Measurements from ENCODE around the gene PRMT3. TPM values are rescaled to one million over a fixed set of nuclear protein-coding genes. Genes with fewer than 3 reads are reported as not detected.

The PRMT3 gene
- total and polyA plus RNA-seq, 2 donors (not counting 1 experiment from before 2014, with no cell fraction given): 6.0 to 18.3 TPM

DNA sequence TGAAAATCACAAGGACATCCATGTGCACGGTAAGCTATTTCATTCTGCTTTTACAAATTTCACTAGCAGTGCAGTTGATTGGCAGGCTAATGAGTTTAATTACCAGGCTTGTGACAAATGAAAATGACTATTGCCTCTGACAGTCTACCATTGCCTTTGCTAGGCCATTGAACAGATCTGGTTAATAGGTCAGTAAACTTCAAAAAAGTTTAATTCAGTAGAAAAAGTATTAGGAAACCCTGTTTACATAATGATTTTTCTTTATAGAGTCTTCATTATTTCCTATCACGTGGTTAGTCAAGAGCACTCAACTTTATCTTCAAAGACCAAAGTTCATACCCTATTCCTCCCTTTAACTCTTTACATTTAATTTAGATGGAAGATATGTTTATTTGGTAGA is 77.0 kb downstream of the PRMT3 start:
- intact Hi-C loops (cut with micrococcal nuclease): no loop called here
- no peaks in the 10 kb centered on the region for H4K20me1 ChIP-seq (ENCODE audit: control insufficient read depth, insufficient read depth, low read length, poor library complexity, severe bottlenecking)
- WGBS (ENCODE audit: insufficient coverage): no CpG with 5 or more reads among the region's 2 CpGs
- H3K4me2 ChIP-seq (replicated peaks; ENCODE audit: low read depth, low read length, poor library complexity, severe bottlenecking): no peak overlapping the region
- H3K4me1 ChIP-seq (ENCODE audit: control insufficient read depth in 2 of 2, insufficient read depth in 2 of 2, low read length in 2 of 2): no peaks in the 10 kb centered on the region
- H3K27ac Mint-ChIP-seq: no peak overlapping the region
- ChIA-PET CTCF (no interaction called here), POLR2A (no interaction called here)
- H3K27me3 ChIP-seq (replicated peaks in 1 of 4; ENCODE audit: control extremely low read depth in 1 of 4, control insufficient read depth in 3 of 4, insufficient read depth in 4 of 4, low read length in 3 of 4): no peaks in the 10 kb centered on the region
- H3K9me3 Mint-ChIP-seq (ENCODE audit: insufficient read depth): no peaks in the 10 kb centered on the region
- no peaks in the 10 kb centered on the region for H3K4me1 Mint-ChIP-seq
- no peak for ATAC-seq (ENCODE audit: low read depth)
- H3K9me3 ChIP-seq (ENCODE audit: control extremely low read depth in 1 of 3, control insufficient read depth in 2 of 3, insufficient read depth in 1 of 3, low read length in 2 of 3): no peaks in the 10 kb centered on the region
- no peak overlapping the region for H2AFZ ChIP-seq (ENCODE audit: insufficient read depth, low read depth, low read length, poor library complexity, severe bottlenecking)
- no peak overlapping the region for H3K9ac ChIP-seq (ENCODE audit: low read length)
- peaks cover 6 to 19% of the 10 kb centered on the region in 2 experiments for H3K36me3 ChIP-seq (replicated peaks in 1 of 2; ENCODE audit: control extremely low read depth in 1 of 2, control insufficient read depth in 1 of 2, extremely low read depth in 1 of 2, insufficient read depth in 2 of 2, low read length in 1 of 2)
- no peak for DNase-seq
- no peak overlapping the region for H3K4me3 Mint-ChIP-seq
- no peaks in the 10 kb centered on the region for H3K79me2 ChIP-seq (ENCODE audit: control insufficient read depth, insufficient read depth, low read length)
- H3K4me3 ChIP-seq (ENCODE audit: control extremely low read depth in 1 of 5, extremely low read depth in 1 of 5, insufficient read depth in 1 of 5, low read depth in 2 of 5, low read length in 4 of 5): no peak overlapping the region
- H3K27me3 Mint-ChIP-seq: no peaks in the 10 kb centered on the region
- no peak overlapping the region for H3K27ac ChIP-seq (ENCODE audit: low read length in 2 of 2)
- TF ChIP-seq CTCF (IDR thresholded peaks at IDR 0.05) (no peak), EZH2 (IDR thresholded peaks at IDR 0.05; ENCODE audit: borderline replicate concordance, insufficient read depth, low read depth, low read length, poor library complexity, severe bottlenecking) (no peak)

- H3K4me1 Mint-ChIP-seq: peaks cover 3% of the 10 kb centered on the region
- H3K4me3 Mint-ChIP-seq: no peak overlapping the region
- Histone ChIP-seq H3K9ac (ENCODE audit: low read length) (no peak overlapping the region), H3K27me3 (replicated peaks in 1 of 4; ENCODE audit: control extremely low read depth in 1 of 4, control insufficient read depth in 3 of 4, insufficient read depth in 4 of 4, low read length in 3 of 4) (no peaks in the 10 kb centered on the region), H3K4me1 (ENCODE audit: control insufficient read depth in 2 of 2, insufficient read depth in 2 of 2, low read length in 2 of 2) (no peaks in the 10 kb centered on the region), H3K4me2 (replicated peaks; ENCODE audit: low read depth, low read length, poor library complexity, severe bottlenecking) (no peak overlapping the region), H4K20me1 (ENCODE audit: control insufficient read depth, insufficient read depth, low read length, poor library complexity, severe bottlenecking) (no peaks in the 10 kb centered on the region), H3K79me2 (ENCODE audit: control insufficient read depth, insufficient read depth, low read length) (no peaks in the 10 kb centered on the region), H3K4me3 (ENCODE audit: control extremely low read depth in 1 of 5, extremely low read depth in 1 of 5, insufficient read depth in 1 of 5, low read depth in 2 of 5, low read length in 4 of 5) (no peak overlapping the region), H3K36me3 (replicated peaks in 1 of 2; ENCODE audit: control extremely low read depth in 1 of 2, control insufficient read depth in 1 of 2, extremely low read depth in 1 of 2, insufficient read depth in 2 of 2, low read length in 1 of 2) (peaks cover 10 to 27% of the 10 kb centered on the region in 2 experiments), H3K9me3 (ENCODE audit: control extremely low read depth in 1 of 3, control insufficient read depth in 2 of 3, insufficient read depth in 1 of 3, low read length in 2 of 3) (peaks cover 0 to 4% (median 2%) of the 10 kb centered on the region in 3 donors), H2AFZ (ENCODE audit: insufficient read depth, low read depth, low read length, poor library complexity, severe bottlenecking) (no peak overlapping the region), H3K27ac (ENCODE audit: low read length in 2 of 2) (no peak overlapping the region)
- intact Hi-C loops (cut with micrococcal nuclease): no loop called here
- ATAC-seq (ENCODE audit: low read depth) (no peak), DNase-seq (no peak)
- WGBS (ENCODE audit: insufficient coverage): no CpG with 5 or more reads among the region's 6 CpGs
- ChIA-PET CTCF (no interaction called here), POLR2A (no interaction called here)
- no peaks in the 10 kb centered on the region for H3K9me3 Mint-ChIP-seq (ENCODE audit: insufficient read depth)
- no peak for TF ChIP-seq CTCF (IDR thresholded peaks at IDR 0.05)
- no peak for TF ChIP-seq EZH2 (IDR thresholded peaks at IDR 0.05; ENCODE audit: borderline replicate concordance, insufficient read depth, low read depth, low read length, poor library complexity, severe bottlenecking)
- no peaks in the 10 kb centered on the region for H3K27me3 Mint-ChIP-seq
- H3K27ac Mint-ChIP-seq: no peak overlapping the region
These were observed 80.1 kb downstream of the PRMT3 start for GRCh38 chr11:20467487-20468185.
